HG03039 (cell line): ENCODE results near the gene IRF9.

ENCODE experiments used
- ATAC-seq: cut with Tn5 transposase; IDR thresholded peaks from one replicate; pipeline ENCODE4 v1.9.1; 2021; ENCODE audit warnings: mild to moderate bottlenecking, moderate library complexity; ENCODE audit not compliant: unreplicated experiment

Gene IRF9

GRCh38 chr14:24212924-24213865, 52.1 kb downstream of the IRF9 start, which contains the start of gene CHMP4A:
Gene CHMP4A, minus strand, starts transcription at chr14:24213488. Its CDS starts 49 bp downstream, at chr14:24213439.
- peak; percentile 65 for ATAC-seq

GRCh38 chr14:24213866-24214662, 53.0 kb downstream of the IRF9 start:
- ATAC-seq: no peak

- peak; percentile 55 for ATAC-seq
These were observed 54.7 kb downstream of the IRF9 start, which contains the start of gene MDP1 for GRCh38 chr14:24215495-24216344. Gene MDP1, minus strand, starts transcription at chr14:24216066. Its CDS starts 111 bp downstream, at chr14:24215955.
